GM12875 (cell line): ENCODE data around the gene ZBTB7A.
A peak's percentile ranks its signal among the peaks of the same experiment; 100 is the strongest.

Source experiments
- H3K4me3 ChIP-seq: one replicate; pipeline ENCODE4 v1.5.1; 2011; ENCODE audit warnings: low read depth, low read length, control low read depth
- CTCF ChIP-seq: IDR thresholded peaks from 2 replicates; pipeline ENCODE4 v1.5.1; 2011; ENCODE audit warnings: low read depth, mild to moderate bottlenecking, control low read depth, inconsistent platforms, low read length, moderate library complexity, borderline replicate concordance; ENCODE audit not compliant: insufficient read depth

ZBTB7A gene

GRCh38 chr19:4077800-4078684 lies 11.3 kb upstream of the ZBTB7A start:
- no peak for TF ChIP-seq CTCF
- peak overlapping the region; percentile 43 for H3K4me3 ChIP-seq

GRCh38 chr19:4077007-4077374 lies 10.3 kb upstream of the ZBTB7A start:
- TF ChIP-seq CTCF = no peak
- H3K4me3 ChIP-seq = no peak overlapping the region

GRCh38 chr19:4075373-4075772 lies 8.7 kb upstream of the ZBTB7A start:
- no peak for TF ChIP-seq CTCF
- H3K4me3 ChIP-seq = no peak overlapping the region

GRCh38 chr19:4071610-4072009 lies 4.9 kb upstream of the ZBTB7A start:
- H3K4me3 ChIP-seq = no peak overlapping the region
- no peak for TF ChIP-seq CTCF

GRCh38 chr19:4069331-4069959 lies 2.7 kb upstream of the ZBTB7A start:
- no peak overlapping the region for H3K4me3 ChIP-seq
- no peak for TF ChIP-seq CTCF

GRCh38 chr19:4068047-4068966 lies 1.6 kb upstream of the ZBTB7A start:
- no peak for TF ChIP-seq CTCF
- H3K4me3 ChIP-seq = peak overlapping the region; percentile 2
